Astrocyte of the spinal cord (primary cell): ENCODE data around the gene PLCH2.

Experiments
- DNase-seq: peaks from one replicate; pipeline ENCODE4 v3.0.0; 2011; ENCODE audit warnings: low read depth, low spot score
- H3K4me3 ChIP-seq: 2 replicates; pipeline ENCODE4 v1.5.1; 2011; ENCODE audit warnings: low read depth, mild to moderate bottlenecking, low read length, moderate library complexity
- CTCF ChIP-seq: IDR thresholded peaks from 2 replicates; pipeline ENCODE4 v1.5.1; 2012; ENCODE audit warnings: low read depth, mild to moderate bottlenecking, low read length, inconsistent platforms
- in situ Hi-C: cut with HindIII; loops from 2 replicates; pipeline ENCODE4 v1.10.0; 2017; ENCODE audit warnings: low sequenced_read_pairs

PLCH2 gene

GRCh38 chr1:2463396-2463795 is 12.7 kb upstream of the PLCH2 start:
- H3K4me3 ChIP-seq: no peak overlapping the region
- in situ Hi-C loops: no loop called here
- TF ChIP-seq CTCF: no peak
- DNase-seq: peak; percentile 30

GRCh38 chr1:2465371-2466269 is 10.5 kb upstream of the PLCH2 start:
- no peak for DNase-seq
- no peak for TF ChIP-seq CTCF
- no peak overlapping the region for H3K4me3 ChIP-seq
- in situ Hi-C loops: no loop called here

GRCh38 chr1:2466270-2466665 is 9.8 kb upstream of the PLCH2 start:
- in situ Hi-C loops: no loop called here
- TF ChIP-seq CTCF: no peak
- no peak for DNase-seq
- no peak overlapping the region for H3K4me3 ChIP-seq

GRCh38 chr1:2466958-2467554 is 9.0 kb upstream of the PLCH2 start:
- DNase-seq: no peak
- in situ Hi-C loops: no loop called here
- no peak overlapping the region for H3K4me3 ChIP-seq
- TF ChIP-seq CTCF: no peak

GRCh38 chr1:2468041-2468472 is 8.0 kb upstream of the PLCH2 start:
- in situ Hi-C loops: no loop called here
- no peak for TF ChIP-seq CTCF
- no peak overlapping the region for H3K4me3 ChIP-seq
- DNase-seq: peak; percentile 20

- no peak for TF ChIP-seq CTCF
- DNase-seq: no peak
- H3K4me3 ChIP-seq: no peak overlapping the region
- in situ Hi-C loops: no loop called here
Observed at GRCh38 chr1:2468540-2468939, 7.5 kb upstream of the PLCH2 start.
